Measurements from ENCODE around the gene THSD4. TPM values are rescaled to one million over a fixed set of nuclear protein-coding genes. Genes with fewer than 3 reads are reported as not detected.

The THSD4 gene
- total RNA-seq, 1 donor from 2014 or later = 2.5 TPM

- no peak overlapping the region for H3K9ac ChIP-seq (ENCODE audit: low read length)
- no peak overlapping the region for H3K4me3 ChIP-seq (ENCODE audit: insufficient read depth, low read depth, low read length)
- Mint-ChIP-seq H3K4me3 (ENCODE audit: unreplicated experiment) (no peak overlapping the region), H3K4me1 (ENCODE audit: low read depth, unreplicated experiment) (peaks cover 8% of the 10 kb centered on the region), H3K27me3 (ENCODE audit: low read depth, unreplicated experiment) (no peaks in the 10 kb centered on the region), H3K36me3 (ENCODE audit: low read depth, unreplicated experiment) (no peaks in the 10 kb centered on the region), H3K27ac (ENCODE audit: unreplicated experiment) (no peak overlapping the region), H3K9me3 (ENCODE audit: unreplicated experiment) (no peaks in the 10 kb centered on the region)
- H3K27me3 ChIP-seq (ENCODE audit: insufficient read depth, low read length) = no peaks in the 10 kb centered on the region
- H2AFZ ChIP-seq (ENCODE audit: low read depth, low read length) = no peak overlapping the region
- FAIRE-seq (no peak), DNase-seq (ENCODE audit: low read depth) (no peak)
- H4K20me1 ChIP-seq (ENCODE audit: insufficient read depth, low read length) = no peaks in the 10 kb centered on the region
- TF ChIP-seq, protein P1, sequence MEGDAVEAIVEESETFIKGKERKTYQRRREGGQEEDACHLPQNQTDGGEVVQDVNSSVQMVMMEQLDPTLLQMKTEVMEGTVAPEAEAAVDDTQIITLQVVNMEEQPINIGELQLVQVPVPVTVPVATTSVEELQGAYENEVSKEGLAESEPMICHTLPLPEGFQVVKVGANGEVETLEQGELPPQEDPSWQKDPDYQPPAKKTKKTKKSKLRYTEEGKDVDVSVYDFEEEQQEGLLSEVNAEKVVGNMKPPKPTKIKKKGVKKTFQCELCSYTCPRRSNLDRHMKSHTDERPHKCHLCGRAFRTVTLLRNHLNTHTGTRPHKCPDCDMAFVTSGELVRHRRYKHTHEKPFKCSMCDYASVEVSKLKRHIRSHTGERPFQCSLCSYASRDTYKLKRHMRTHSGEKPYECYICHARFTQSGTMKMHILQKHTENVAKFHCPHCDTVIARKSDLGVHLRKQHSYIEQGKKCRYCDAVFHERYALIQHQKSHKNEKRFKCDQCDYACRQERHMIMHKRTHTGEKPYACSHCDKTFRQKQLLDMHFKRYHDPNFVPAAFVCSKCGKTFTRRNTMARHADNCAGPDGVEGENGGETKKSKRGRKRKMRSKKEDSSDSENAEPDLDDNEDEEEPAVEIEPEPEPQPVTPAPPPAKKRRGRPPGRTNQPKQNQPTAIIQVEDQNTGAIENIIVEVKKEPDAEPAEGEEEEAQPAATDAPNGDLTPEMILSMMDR (IDR thresholded peaks at IDR 0.05; ENCODE audit: insufficient read depth, low read depth, low read length) = no peak
- no peak for TF ChIP-seq EZH2 (IDR thresholded peaks at IDR 0.05; ENCODE audit: insufficient read depth, low read length)
- H3K36me3 ChIP-seq (ENCODE audit: insufficient read depth, low read length) = no peaks in the 10 kb centered on the region
- no peak overlapping the region for H3K4me2 ChIP-seq (ENCODE audit: low read length)
- H3K27ac ChIP-seq (ENCODE audit: low read depth, low read length) = no peak overlapping the region
- H3K9me3 ChIP-seq (ENCODE audit: insufficient read depth, low read depth, low read length) = no peaks in the 10 kb centered on the region
- H3K79me2 ChIP-seq (ENCODE audit: insufficient read depth, low read length) = no peaks in the 10 kb centered on the region
- H3K4me1 ChIP-seq (ENCODE audit: insufficient read depth, low read length) = no peaks in the 10 kb centered on the region
Observed at GRCh38 chr15:71715914-71716313, 600.6 kb downstream of the THSD4 start.

- H3K36me3 ChIP-seq (ENCODE audit: insufficient read depth, low read length) = no peaks in the 10 kb centered on the region
- no peaks in the 10 kb centered on the region for H3K36me3 Mint-ChIP-seq (ENCODE audit: low read depth, unreplicated experiment)
- H3K9me3 Mint-ChIP-seq (ENCODE audit: unreplicated experiment) = no peaks in the 10 kb centered on the region
- no peak overlapping the region for H3K27ac ChIP-seq (ENCODE audit: low read depth, low read length)
- no peak overlapping the region for H3K9ac ChIP-seq (ENCODE audit: low read length)
- H3K4me1 Mint-ChIP-seq (ENCODE audit: low read depth, unreplicated experiment) = peaks cover 8% of the 10 kb centered on the region
- TF ChIP-seq, protein P1 (IDR thresholded peaks at IDR 0.05; ENCODE audit: insufficient read depth, low read depth, low read length) = no peak
- no peak for TF ChIP-seq EZH2 (IDR thresholded peaks at IDR 0.05; ENCODE audit: insufficient read depth, low read length)
- no peaks in the 10 kb centered on the region for H3K79me2 ChIP-seq (ENCODE audit: insufficient read depth, low read length)
- H3K4me1 ChIP-seq (ENCODE audit: insufficient read depth, low read length) = no peaks in the 10 kb centered on the region
- H3K4me3 Mint-ChIP-seq (ENCODE audit: unreplicated experiment) = no peak overlapping the region
- H3K27me3 ChIP-seq (ENCODE audit: insufficient read depth, low read length) = no peaks in the 10 kb centered on the region
- no peak overlapping the region for H2AFZ ChIP-seq (ENCODE audit: low read depth, low read length)
- no peaks in the 10 kb centered on the region for H3K27me3 Mint-ChIP-seq (ENCODE audit: low read depth, unreplicated experiment)
- H3K4me3 ChIP-seq (ENCODE audit: insufficient read depth, low read depth, low read length) = no peak overlapping the region
- no peaks in the 10 kb centered on the region for H4K20me1 ChIP-seq (ENCODE audit: insufficient read depth, low read length)
- H3K27ac Mint-ChIP-seq (ENCODE audit: unreplicated experiment) = peak overlapping the region; percentile 6
- H3K4me2 ChIP-seq (ENCODE audit: low read length) = no peak overlapping the region
- no peaks in the 10 kb centered on the region for H3K9me3 ChIP-seq (ENCODE audit: insufficient read depth, low read depth, low read length)
- DNase-seq (ENCODE audit: low read depth) = peak; percentile 51
- no peak for FAIRE-seq
Observed at GRCh38 chr15:71716990-71717389, 601.7 kb downstream of the THSD4 start.

DNA sequence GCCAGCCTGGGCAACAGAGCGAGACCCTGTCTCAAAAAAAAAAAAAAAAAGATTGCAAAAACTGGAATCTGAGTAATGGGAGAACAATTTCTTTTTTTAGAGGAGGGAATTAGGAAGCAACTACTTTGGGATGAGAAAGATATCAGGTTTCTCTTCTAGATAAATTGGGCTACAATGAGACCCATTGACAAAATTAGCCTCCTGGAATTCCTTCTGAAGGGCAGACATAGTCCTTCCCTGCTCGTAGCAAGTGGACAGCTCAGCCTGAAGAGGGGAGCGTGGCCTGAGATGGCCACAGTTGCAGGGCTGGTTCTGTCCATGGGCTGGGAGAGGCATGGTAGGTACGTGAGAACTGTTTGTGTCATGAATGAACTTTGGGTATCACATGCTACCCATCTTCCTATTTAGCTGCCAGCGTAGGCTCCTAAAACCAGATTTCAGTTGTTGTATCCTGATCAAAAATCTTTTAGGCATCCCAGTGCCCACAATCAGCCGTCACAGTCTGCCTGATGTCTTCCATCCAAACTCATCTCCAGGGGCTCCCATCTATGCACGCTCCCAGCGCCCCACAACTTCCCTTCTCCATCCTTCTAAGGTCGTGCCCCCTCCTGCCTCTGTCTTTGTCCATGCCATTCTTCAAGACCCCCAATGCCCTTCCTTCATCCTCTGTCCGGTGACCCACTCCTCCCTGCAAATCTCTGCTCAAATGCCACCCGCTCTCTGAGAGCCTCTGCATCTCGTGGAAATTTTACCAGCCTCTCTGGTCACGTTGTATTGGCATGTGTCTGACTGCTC, 603.0 kb downstream of the THSD4 start:
- Histone ChIP-seq H3K9me3 (ENCODE audit: insufficient read depth, low read depth, low read length) (no peaks in the 10 kb centered on the region), H3K4me2 (ENCODE audit: low read length) (no peak overlapping the region), H3K27ac (ENCODE audit: low read depth, low read length) (no peak overlapping the region), H3K4me1 (ENCODE audit: insufficient read depth, low read length) (no peaks in the 10 kb centered on the region), H2AFZ (ENCODE audit: low read depth, low read length) (no peak overlapping the region), H3K79me2 (ENCODE audit: insufficient read depth, low read length) (no peaks in the 10 kb centered on the region), H3K36me3 (ENCODE audit: insufficient read depth, low read length) (no peaks in the 10 kb centered on the region), H4K20me1 (ENCODE audit: insufficient read depth, low read length) (no peaks in the 10 kb centered on the region), H3K9ac (ENCODE audit: low read length) (no peak overlapping the region), H3K4me3 (ENCODE audit: insufficient read depth, low read depth, low read length) (no peak overlapping the region), H3K27me3 (ENCODE audit: insufficient read depth, low read length) (no peaks in the 10 kb centered on the region)
- DNase-seq (ENCODE audit: low read depth) (no peak), FAIRE-seq (no peak)
- no peak overlapping the region for H3K4me3 Mint-ChIP-seq (ENCODE audit: unreplicated experiment)
- no peaks in the 10 kb centered on the region for H3K9me3 Mint-ChIP-seq (ENCODE audit: unreplicated experiment)
- peaks cover 6% of the 10 kb centered on the region for H3K4me1 Mint-ChIP-seq (ENCODE audit: low read depth, unreplicated experiment)
- no peaks in the 10 kb centered on the region for H3K36me3 Mint-ChIP-seq (ENCODE audit: low read depth, unreplicated experiment)
- no peak for TF ChIP-seq EZH2 (IDR thresholded peaks at IDR 0.05; ENCODE audit: insufficient read depth, low read length)
- TF ChIP-seq, protein P1 (IDR thresholded peaks at IDR 0.05; ENCODE audit: insufficient read depth, low read depth, low read length) = no peak
- H3K27me3 Mint-ChIP-seq (ENCODE audit: low read depth, unreplicated experiment) = no peaks in the 10 kb centered on the region
- H3K27ac Mint-ChIP-seq (ENCODE audit: unreplicated experiment) = no peak overlapping the region
